H1 (cell line): ENCODE measurements around the gene KRTAP10-7. TPM values are rescaled to one million over a fixed set of nuclear protein-coding genes. Genes with fewer than 3 reads are reported as not detected.

Experiments used
- CTCF ChIA-PET: fragments of 300-600 bp; sonication (Branson Sonifier 250); formaldehyde crosslinking; loops from one replicate; lab custom pipeline; 2021; ENCODE audit not compliant: partially characterized antibody; lab: Charles Lee
- POLR2A ChIA-PET: fragments of 300-600 bp; sonication (Branson Sonifier 250); formaldehyde crosslinking; loops from one replicate; lab custom pipeline; 2021; ENCODE audit warnings: inconsistent platforms; ENCODE audit not compliant: partially characterized antibody; lab: Charles Lee
- DNase-seq, 2 experiments: peaks; one replicate each; pipeline versions ENCODE4 v3.0.0 to v3.0.0-alpha.2; 2010 to 2022; ENCODE audit warnings: low spot score in 2 of 2, low read depth in 1 of 2, mixed read lengths in 1 of 2
- FAIRE-seq: peaks from 2 replicates; lab custom pipeline; 2011; peaks lifted over from hg19 to GRCh38; lab: Jason Lieb, UNC
- H2AFZ ChIP-seq: 2 replicates; pipeline ENCODE4 v1.8.1; 2012; ENCODE audit warnings: low read length, inconsistent platforms
- H2AK5ac ChIP-seq: 2 replicates; pipeline ENCODE4 v1.6.1; 2013; ENCODE audit warnings: low read depth, low read length
- H2BK120ac ChIP-seq: replicated peaks from 2 replicates; pipeline ENCODE3; 2013; ENCODE audit warnings: low read depth, low read length, inconsistent platforms
- H2BK12ac ChIP-seq: 2 replicates; pipeline ENCODE4 v1.6.1; 2013; ENCODE audit warnings: low read depth, low read length
- H2BK15ac ChIP-seq: 2 replicates; pipeline ENCODE4 v1.6.1; 2013; ENCODE audit warnings: low read length
- H2BK20ac ChIP-seq: 2 replicates; pipeline ENCODE4 v1.6.1; 2013; ENCODE audit warnings: low read length
- H2BK5ac ChIP-seq: 2 replicates; pipeline ENCODE4 v1.6.1; 2013; ENCODE audit warnings: low read depth, low read length
- H3K14ac ChIP-seq: 2 replicates; pipeline ENCODE4 v1.6.1; 2013; ENCODE audit warnings: inconsistent platforms; ENCODE audit not compliant: insufficient read length
- H3K18ac ChIP-seq: 2 replicates; pipeline ENCODE4 v1.6.1; 2013; ENCODE audit warnings: low read length; ENCODE audit errors: extremely low read depth
- H3K23ac ChIP-seq: 2 replicates; pipeline ENCODE4 v1.6.1; 2013; ENCODE audit warnings: inconsistent platforms; ENCODE audit not compliant: insufficient read length
- H3K23me2 ChIP-seq: 2 replicates; pipeline ENCODE4 v1.6.1; 2013; ENCODE audit warnings: low read depth, low read length
- H3K27ac ChIP-seq: 2 replicates; pipeline ENCODE4 v1.6.1; 2011; ENCODE audit warnings: low read depth, low read length, inconsistent platforms
- H3K27me3 ChIP-seq, 4 experiments: replicated peaks in 1 of 4; 1 replicate in 1 of 4; 2 replicates in 3 of 4; pipeline versions ENCODE4 v1.6.1 to v1.8.1; 2011 to 2013; ENCODE audit warnings: low read length in 3 of 4, mild to moderate bottlenecking in 3 of 4, inconsistent platforms in 2 of 4, mixed read lengths in 2 of 4, moderate library complexity in 1 of 4; ENCODE audit not compliant: control insufficient read depth in 3 of 4, insufficient read depth in 3 of 4; ENCODE audit errors: extremely low read depth in 1 of 4
- H3K36me3 ChIP-seq, 4 experiments: 2 replicates each; pipeline versions ENCODE4 v1.6.1 to v1.8.1; 2011 to 2013; ENCODE audit warnings: mild to moderate bottlenecking in 4 of 4, low read length in 3 of 4, moderate library complexity in 2 of 4, control low read depth in 1 of 4, inconsistent platforms in 1 of 4; ENCODE audit not compliant: insufficient read depth in 4 of 4, control insufficient read depth in 2 of 4
- H3K4ac ChIP-seq: replicated peaks from 2 replicates; pipeline ENCODE3; 2013; ENCODE audit warnings: low read length, low read depth, mixed read lengths, inconsistent platforms; ENCODE audit not compliant: insufficient read length
- H3K4me1 ChIP-seq, 4 experiments: replicated peaks in 1 of 4; 1 replicate in 1 of 4; 2 replicates in 3 of 4; pipeline versions ENCODE4 v1.6.1 to v1.8.1; 2011 to 2013; ENCODE audit warnings: low read length in 3 of 4, inconsistent platforms in 2 of 4, mixed read lengths in 1 of 4; ENCODE audit not compliant: insufficient read depth in 4 of 4, control insufficient read depth in 3 of 4
- H3K4me2 ChIP-seq, 2 experiments: 2 replicates each; pipeline versions ENCODE4 v1.6.1 to v1.8.1; 2011 to 2013; ENCODE audit warnings: low read depth in 2 of 2, low read length in 2 of 2, control low read depth in 1 of 2, inconsistent platforms in 1 of 2, mild to moderate bottlenecking in 1 of 2; ENCODE audit not compliant: insufficient read depth in 1 of 2
- H3K4me3 ChIP-seq, 4 experiments: fragments of 200-600, 300-600 bp in 1 of 4; sonication (generic), shearing (Covaris generic), sonication (Bioruptor Twin) in 1 of 4; 2 replicates each; pipeline versions ENCODE4 v1.5.1 to v1.8.1; 2011 to 2016; ENCODE audit warnings: low read length in 4 of 4, low read depth in 3 of 4, control low read depth in 2 of 4, inconsistent platforms in 2 of 4, mild to moderate bottlenecking in 2 of 4, mixed read lengths in 1 of 4, moderate library complexity in 1 of 4; ENCODE audit not compliant: insufficient read depth in 2 of 4; ENCODE audit errors: extremely low read depth in 1 of 4
- H3K56ac ChIP-seq: replicated peaks from 2 replicates; pipeline ENCODE3; 2013; ENCODE audit warnings: low read depth, mild to moderate bottlenecking, mixed read lengths, low read length, inconsistent platforms; ENCODE audit not compliant: insufficient read length
- H3K79me1 ChIP-seq: 2 replicates; pipeline ENCODE4 v1.6.1; 2013; ENCODE audit warnings: low read depth, low read length, control low read depth
- H3K79me2 ChIP-seq, 2 experiments: 2 replicates each; pipeline versions ENCODE4 v1.6.1 to v1.8.1; 2012 to 2013; ENCODE audit warnings: low read length in 2 of 2, mild to moderate bottlenecking in 2 of 2, inconsistent platforms in 1 of 2; ENCODE audit not compliant: insufficient read depth in 2 of 2, control insufficient read depth in 1 of 2
- H3K9ac ChIP-seq, 4 experiments: replicated peaks in 1 of 4; 1 replicate in 1 of 4; 2 replicates in 3 of 4; pipeline versions ENCODE4 v1.6.1 to v1.8.1; 2011 to 2013; ENCODE audit warnings: low read depth in 3 of 4, low read length in 3 of 4, control low read depth in 2 of 4, mild to moderate bottlenecking in 2 of 4, moderate library complexity in 2 of 4, inconsistent platforms in 1 of 4; ENCODE audit errors: extremely low read depth in 1 of 4
- H3K9me3 ChIP-seq, 2 experiments: 2 replicates each; pipeline versions ENCODE4 v1.6.1 to v1.8.1; 2012 to 2013; ENCODE audit warnings: mild to moderate bottlenecking in 2 of 2, moderate library complexity in 2 of 2, control low read depth in 1 of 2, inconsistent platforms in 1 of 2, low read depth in 1 of 2, low read length in 1 of 2, mixed read lengths in 1 of 2; ENCODE audit not compliant: insufficient read depth in 2 of 2
- H4K20me1 ChIP-seq, 2 experiments: replicated peaks in 1 of 2; 2 replicates each; pipeline versions ENCODE3 to v1.8.1; 2011 to 2013; ENCODE audit warnings: inconsistent platforms in 2 of 2, low read length in 2 of 2, mild to moderate bottlenecking in 1 of 2; ENCODE audit not compliant: insufficient read depth in 2 of 2, control insufficient read depth in 1 of 2
- H4K5ac ChIP-seq: 2 replicates; pipeline ENCODE4 v1.6.1; 2013; ENCODE audit warnings: low read length, low read depth, mixed read lengths, inconsistent platforms; ENCODE audit not compliant: insufficient read length
- H4K8ac ChIP-seq: 2 replicates; pipeline ENCODE4 v1.8.0; 2013; ENCODE audit warnings: mild to moderate bottlenecking, moderate library complexity, low read length, inconsistent platforms; ENCODE audit not compliant: insufficient read depth; ENCODE audit errors: extremely low read depth
- H4K91ac ChIP-seq: replicated peaks from 2 replicates; pipeline ENCODE3; 2013; ENCODE audit warnings: low read length, mixed read lengths, inconsistent platforms; ENCODE audit not compliant: insufficient read length
- BACH1 ChIP-seq: IDR thresholded peaks from 2 replicates; pipeline ENCODE4 v1.6.1; 2012; ENCODE audit warnings: low read length, improper control_type of control experiment
- CEBPB ChIP-seq: IDR thresholded peaks from 2 replicates; pipeline ENCODE4 v1.6.1; 2012; ENCODE audit warnings: low read depth, low read length
- MAX ChIP-seq: IDR thresholded peaks from 2 replicates; pipeline ENCODE4 v1.6.1; 2012; ENCODE audit warnings: inconsistent platforms
- POLR2A ChIP-seq, 2 experiments: IDR thresholded peaks; 1 replicate in 1 of 2; 2 replicates in 1 of 2; pipeline ENCODE4 v1.6.1; 2011; ENCODE audit warnings: low read depth in 2 of 2, low read length in 2 of 2, mild to moderate bottlenecking in 2 of 2; ENCODE audit errors: control extremely low read depth in 1 of 2
- RAD21 ChIP-seq, 2 experiments: IDR thresholded peaks in 1 of 2; conservative IDR thresholded peaks in 1 of 2; 2 replicates each; pipeline ENCODE4 v1.6.1; 2011; ENCODE audit warnings: low read depth in 2 of 2, low read length in 2 of 2, improper control_type of control experiment in 1 of 2, inconsistent platforms in 1 of 2, mild to moderate bottlenecking in 1 of 2, moderate library complexity in 1 of 2
- RFX5 ChIP-seq: IDR thresholded peaks from 2 replicates; pipeline ENCODE4 v1.6.1; 2011; ENCODE audit warnings: low read depth, low read length, improper control_type of control experiment, borderline replicate concordance
- SAP30 ChIP-seq: fragments of 300-600 bp; sonication (generic); IDR thresholded peaks from 2 replicates; pipeline ENCODE4 v1.7.1; 2012; ENCODE audit warnings: low read length, moderate library complexity, mild to moderate bottlenecking, inconsistent platforms; ENCODE audit not compliant: insufficient read depth, insufficient replicate concordance
- SUZ12 ChIP-seq: fragments of 200-600 bp; sonication (generic); IDR thresholded peaks from 2 replicates; pipeline ENCODE4 v1.6.1; 2012; ENCODE audit warnings: mild to moderate bottlenecking, inconsistent platforms, low read length, moderate library complexity, mixed read lengths
- USF2 ChIP-seq: IDR thresholded peaks from 2 replicates; pipeline ENCODE4 v1.6.1; 2011; ENCODE audit warnings: low read length, improper control_type of control experiment
- WGBS, 2 experiments: shearing (Covaris generic) in 1 of 2; methylation state at CpG; one replicate each; pipeline versions ENCODE4 v1.1.6 to v1.1.7; 2013 to 2015; ENCODE audit warnings: low lambda C conversion rate in 2 of 2, mixed read lengths in 2 of 2, inconsistent platforms in 1 of 2, low coverage in 1 of 2, missing lambda C conversion rate in 1 of 2; ENCODE audit not compliant: insufficient replicate concordance in 2 of 2, insufficient coverage in 1 of 2, insufficient read length in 1 of 2; ENCODE audit errors: extremely low coverage in 1 of 2, missing lambda C conversion rate in 1 of 2; 5-methylcytosine and 5-hydroxymethylcytosine counted together
- polyA plus RNA-seq, 7 experiments: library from polyadenylated mRNA; depleted of rRNA in 3 of 7; stranded (reverse) in 5 of 7; unstranded in 2 of 7; fragments of >200 nt in 5 of 7; fragments of 200-250 nt in 2 of 7; gene quantifications; 1 replicate in 5 of 7; 2 replicates in 1 of 7; 4 replicates in 1 of 7; pipeline versions ENCODE4 v1.2.1 to v1.2.3, GENCODE V29; 2011 to 2013; ENCODE audit warnings: missing spikeins in 2 of 7, mixed read lengths in 2 of 7
- total RNA-seq: library from RNA; stranded (reverse); fragmentation: NEBNext Ultra II Directional; extraction: Animal tissue kit (Norgen Biotek cat#: 25700); gene quantifications from 2 replicates; pipeline ENCODE4 v1.2.1, GENCODE V29; 2021

The KRTAP10-7 gene
- total and polyA plus RNA-seq, 2 of the 8 experiments (the other 6 are each of a cell fraction or from before 2014, with no cell fraction given): not detected

GRCh38 chr21:44572959-44573583, 27.3 kb upstream of the KRTAP10-7 start:
- H3K9me3 ChIP-seq: peaks cover 13% of the 10 kb centered on the region in 2 experiments; a peak in 3 of 4 replicates
- no peak overlapping the region for H2BK120ac ChIP-seq
- no peak overlapping the region for H2BK20ac ChIP-seq
- no peak overlapping the region for H3K4me3 ChIP-seq
- H4K5ac ChIP-seq: no peak overlapping the region
- no peak overlapping the region for H4K91ac ChIP-seq
- no peak for TF ChIP-seq CEBPB
- no peak for TF ChIP-seq RFX5
- TF ChIP-seq BACH1: no peak
- TF ChIP-seq USF2: no peak
- no peak for TF ChIP-seq POLR2A (IDR thresholded peaks at IDR 0.05; ENCODE audit: control extremely low read depth in 1 of 2, low read depth in 2 of 2, low read length in 2 of 2)
- TF ChIP-seq SUZ12: no peak
- TF ChIP-seq SAP30: no peak
- TF ChIP-seq RAD21 (IDR thresholded peaks at IDR 0.05 in 1 of 2, conservative IDR thresholded peaks at IDR 0.05 in 1 of 2; ENCODE audit: low read depth in 2 of 2, low read length in 2 of 2): no peak
- TF ChIP-seq MAX: no peak
- FAIRE-seq (no peak), DNase-seq (peak in 1 of 2 experiments; percentile 35)
- no peak overlapping the region for H3K4me2 ChIP-seq
- no peaks in the 10 kb centered on the region for H3K79me1 ChIP-seq
- no peak overlapping the region for H2AFZ ChIP-seq
- no peaks in the 10 kb centered on the region; the same call in 1 of the 2 replicates for H3K23me2 ChIP-seq
- H3K18ac ChIP-seq: no peak overlapping the region
- H2BK15ac ChIP-seq: 0 out of 2 replicates have a peak overlapping the region, but pooled peaks have one; percentile 5
- H3K23ac ChIP-seq: no peak overlapping the region
- H3K14ac ChIP-seq: no peak overlapping the region
- H3K4me1 ChIP-seq: peaks cover 0 to 11% (median 0%) of the 10 kb centered on the region in 4 experiments; a peak in 1 of 7 replicates
- H4K20me1 ChIP-seq: no peaks in the 10 kb centered on the region
- H3K27me3 ChIP-seq: no peaks in the 10 kb centered on the region; a peak in 1 of 7 replicates
- ChIA-PET CTCF (interaction anchor here (0.9 to 1.7 kb wide), 3 partner anchors 20 to 221 kb away, joined by 3 to 4 read pairs (median 3); no protein-coding TSS in a partner anchor), POLR2A (interaction anchor here (0.9 kb wide), 1 partner anchor 122 kb away, joined by 4 read pairs; no protein-coding TSS in a partner anchor)
- no peaks in the 10 kb centered on the region for H3K36me3 ChIP-seq
- H3K4ac ChIP-seq: no peak overlapping the region
- no peak overlapping the region for H3K56ac ChIP-seq
- no peak overlapping the region for H4K8ac ChIP-seq
- H3K27ac ChIP-seq: no peak overlapping the region; the same call in 1 of the 2 replicates
- no peaks in the 10 kb centered on the region for H3K79me2 ChIP-seq
- no peak overlapping the region for H2BK5ac ChIP-seq
- 88% methylated on average over 15 of the region's 15 CpGs; no CpG with 5 or more reads in 1 of the 2 experiments for WGBS, 2 experiments
- no peak overlapping the region for H2BK12ac ChIP-seq
- no peak overlapping the region for H3K9ac ChIP-seq
- no peak overlapping the region for H2AK5ac ChIP-seq
